ENCODE data around the gene CREB5. TPM values are rescaled to one million over a fixed set of nuclear protein-coding genes. Genes with fewer than 3 reads are reported as not detected.

Gene CREB5
- total RNA-seq, 1 donor from 2014 or later: 8.9 TPM

DNA sequence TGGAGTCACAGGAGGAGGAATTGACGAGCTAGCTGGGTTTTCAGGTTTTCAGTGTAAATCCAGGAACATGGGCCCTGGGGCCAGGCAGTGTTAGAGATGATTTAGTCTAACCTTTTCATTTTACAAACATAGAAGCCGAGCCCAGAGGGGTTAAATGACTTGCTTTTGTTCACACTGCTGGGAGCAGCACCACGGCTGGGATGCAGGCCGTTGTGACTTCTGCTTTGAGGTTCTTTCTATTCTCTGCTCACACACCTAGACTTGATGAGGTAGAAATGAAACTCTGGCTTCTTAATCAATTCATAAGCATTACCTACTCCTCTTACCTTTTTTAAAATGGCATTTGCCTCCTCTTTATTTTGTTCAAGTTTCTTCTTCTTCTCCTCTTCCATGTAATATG is 36.4 kb downstream of the CREB5 start:
- H3K27me3 ChIP-seq: no peaks in the 10 kb centered on the region
- ATAC-seq: no peak
- H3K9me3 ChIP-seq: no peaks in the 10 kb centered on the region
- DNase-seq: no peak
- H3K4me1 ChIP-seq: no peaks in the 10 kb centered on the region
- intact Hi-C loops (cut with DNase I): no loop called here
- H3K4me3 ChIP-seq: no peak overlapping the region
- H3K36me3 ChIP-seq: no peaks in the 10 kb centered on the region
- no peak overlapping the region for H3K27ac ChIP-seq
- TF ChIP-seq, protein P1, sequence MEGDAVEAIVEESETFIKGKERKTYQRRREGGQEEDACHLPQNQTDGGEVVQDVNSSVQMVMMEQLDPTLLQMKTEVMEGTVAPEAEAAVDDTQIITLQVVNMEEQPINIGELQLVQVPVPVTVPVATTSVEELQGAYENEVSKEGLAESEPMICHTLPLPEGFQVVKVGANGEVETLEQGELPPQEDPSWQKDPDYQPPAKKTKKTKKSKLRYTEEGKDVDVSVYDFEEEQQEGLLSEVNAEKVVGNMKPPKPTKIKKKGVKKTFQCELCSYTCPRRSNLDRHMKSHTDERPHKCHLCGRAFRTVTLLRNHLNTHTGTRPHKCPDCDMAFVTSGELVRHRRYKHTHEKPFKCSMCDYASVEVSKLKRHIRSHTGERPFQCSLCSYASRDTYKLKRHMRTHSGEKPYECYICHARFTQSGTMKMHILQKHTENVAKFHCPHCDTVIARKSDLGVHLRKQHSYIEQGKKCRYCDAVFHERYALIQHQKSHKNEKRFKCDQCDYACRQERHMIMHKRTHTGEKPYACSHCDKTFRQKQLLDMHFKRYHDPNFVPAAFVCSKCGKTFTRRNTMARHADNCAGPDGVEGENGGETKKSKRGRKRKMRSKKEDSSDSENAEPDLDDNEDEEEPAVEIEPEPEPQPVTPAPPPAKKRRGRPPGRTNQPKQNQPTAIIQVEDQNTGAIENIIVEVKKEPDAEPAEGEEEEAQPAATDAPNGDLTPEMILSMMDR (IDR thresholded peaks at IDR 0.05): no peak

DNA sequence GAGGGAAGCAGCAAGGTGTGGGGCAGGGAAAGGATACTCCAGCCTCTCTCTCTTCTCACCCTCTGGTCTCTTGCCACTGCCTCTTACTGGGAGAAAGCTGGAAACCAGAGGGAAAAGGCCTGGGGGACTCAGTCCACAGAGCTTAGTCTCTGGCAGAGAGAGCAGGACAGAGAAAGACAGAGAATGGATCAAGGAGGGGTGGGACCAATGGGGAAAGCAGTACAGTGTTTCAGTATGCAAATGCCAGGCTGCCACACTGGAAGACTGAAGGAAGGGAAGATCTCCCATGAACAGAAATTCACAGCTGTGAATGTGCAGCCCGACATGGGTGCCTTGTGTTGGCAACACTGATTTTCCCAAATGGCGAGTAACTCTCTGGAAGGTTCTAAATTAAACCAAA is 40.4 kb downstream of the CREB5 start:
- no peak overlapping the region for H3K4me3 ChIP-seq

GRCh38 chr7:28455486-28455885 is 43.2 kb downstream of the CREB5 start:
- no peaks in the 10 kb centered on the region for H3K27me3 ChIP-seq
- DNase-seq (no peak), ATAC-seq (no peak)
- no peaks in the 10 kb centered on the region for H3K4me1 ChIP-seq
- no peak overlapping the region for H3K4me3 ChIP-seq
- no peak overlapping the region for H3K27ac ChIP-seq
- TF ChIP-seq, protein P1 (IDR thresholded peaks at IDR 0.05): no peak
- intact Hi-C loops (cut with DNase I): no loop called here
- no peaks in the 10 kb centered on the region for H3K9me3 ChIP-seq
- H3K36me3 ChIP-seq: no peaks in the 10 kb centered on the region

More for the DNA sequence above, 40.4 kb downstream of the CREB5 start:
- no peak for ATAC-seq
- no peak for DNase-seq
- H3K4me1 ChIP-seq: no peaks in the 10 kb centered on the region
- H3K27me3 ChIP-seq: no peaks in the 10 kb centered on the region
- no peaks in the 10 kb centered on the region for H3K36me3 ChIP-seq
- no peaks in the 10 kb centered on the region for H3K9me3 ChIP-seq
- intact Hi-C loops (cut with DNase I): no loop called here
- TF ChIP-seq, protein P1 (IDR thresholded peaks at IDR 0.05): no peak
- no peak overlapping the region for H3K27ac ChIP-seq

- TF ChIP-seq, protein P1 (IDR thresholded peaks at IDR 0.05): no peak
- no peaks in the 10 kb centered on the region for H3K36me3 ChIP-seq
- intact Hi-C loops (cut with DNase I): no loop called here
- H3K27ac ChIP-seq: no peak overlapping the region
- H3K4me1 ChIP-seq: no peaks in the 10 kb centered on the region
- no peaks in the 10 kb centered on the region for H3K9me3 ChIP-seq
- ATAC-seq (no peak), DNase-seq (no peak)
- H3K4me3 ChIP-seq: no peak overlapping the region
- H3K27me3 ChIP-seq: no peaks in the 10 kb centered on the region
These were observed 43.7 kb downstream of the CREB5 start for GRCh38 chr7:28456044-28456443.

GRCh38 chr7:28458732-28459131 is 46.4 kb downstream of the CREB5 start:
- Histone ChIP-seq H3K9me3 (no peaks in the 10 kb centered on the region), H3K27me3 (no peaks in the 10 kb centered on the region), H3K27ac (no peak overlapping the region), H3K4me3 (no peak overlapping the region), H3K4me1 (no peaks in the 10 kb centered on the region), H3K36me3 (no peaks in the 10 kb centered on the region)
- TF ChIP-seq, protein P1 (IDR thresholded peaks at IDR 0.05): no peak
- intact Hi-C loops (cut with DNase I): no loop called here
- ATAC-seq (no peak), DNase-seq (no peak)

DNA sequence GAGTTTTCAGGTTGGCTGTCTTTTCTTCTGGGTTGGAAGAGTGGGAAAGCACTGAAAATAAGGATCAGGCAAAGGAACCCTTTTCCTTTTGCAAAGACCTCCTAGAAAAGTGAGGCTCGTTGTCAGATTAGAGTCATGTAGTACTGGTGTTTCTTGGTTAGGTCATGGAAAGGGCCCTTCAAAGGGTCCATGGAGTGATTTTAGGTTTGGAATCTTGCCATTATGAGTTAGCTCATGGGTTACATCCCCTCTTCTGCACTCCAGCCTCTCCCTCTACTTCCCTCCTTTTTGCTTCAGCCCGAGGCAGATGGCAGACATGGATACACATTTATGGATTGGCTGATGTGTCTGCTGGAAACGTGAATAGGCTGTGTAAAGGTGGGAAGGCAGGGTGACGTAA is 47.0 kb downstream of the CREB5 start:
- intact Hi-C loops (cut with DNase I): no loop called here
- Histone ChIP-seq H3K4me3 (no peak overlapping the region), H3K27ac (no peak overlapping the region), H3K9me3 (no peaks in the 10 kb centered on the region), H3K36me3 (no peaks in the 10 kb centered on the region), H3K4me1 (no peaks in the 10 kb centered on the region), H3K27me3 (no peaks in the 10 kb centered on the region)
- ATAC-seq: no peak
- no peak for DNase-seq
- TF ChIP-seq, protein P1 (IDR thresholded peaks at IDR 0.05): no peak
